KBM-7 (cell line): Measurements from ENCODE around the gene TOMM20.

Experiments used
- DNase-seq: peaks from one replicate; pipeline ENCODE4 v3.0.0-alpha.2; 2015
- in situ Hi-C: fragments of 300-500 bp; cut with MboI; formaldehyde crosslinking; loops from 2 replicates; pipeline ENCODE4 v1.14.3; 2020; ENCODE audit warnings: low sequenced_read_pairs, low pct_unique_long_range_greater_than_20kb, mixed read lengths

TOMM20 gene

GRCh38 chr1:235139315-235139714 is 10.7 kb upstream of the TOMM20 start:
- in situ Hi-C loops = no loop called here
- DNase-seq = no peak

GRCh38 chr1:235138821-235139220 is 10.2 kb upstream of the TOMM20 start:
- DNase-seq = no peak
- in situ Hi-C loops = no loop called here

GRCh38 chr1:235136111-235136510 is 7.5 kb upstream of the TOMM20 start:
- in situ Hi-C loops = no loop called here
- no peak for DNase-seq

GRCh38 chr1:235134171-235134570 is 5.5 kb upstream of the TOMM20 start:
- in situ Hi-C loops = no loop called here

GRCh38 chr1:235133086-235133485 is 4.4 kb upstream of the TOMM20 start:
- in situ Hi-C loops = no loop called here
- DNase-seq = no peak

More at GRCh38 chr1:235134171-235134570, 5.5 kb upstream of the TOMM20 start:
- no peak for DNase-seq

GRCh38 chr1:235131961-235132360 is 3.3 kb upstream of the TOMM20 start:
- DNase-seq = no peak

GRCh38 chr1:235130766-235131270 is 2.2 kb upstream of the TOMM20 start:
- no peak for DNase-seq
- in situ Hi-C loops = no loop called here

More at GRCh38 chr1:235131961-235132360, 3.3 kb upstream of the TOMM20 start:
- in situ Hi-C loops = no loop called here

GRCh38 chr1:235129774-235130570 is 1.3 kb upstream of the TOMM20 start:
- DNase-seq = no peak
- in situ Hi-C loops = no loop called here

- in situ Hi-C loops = no loop called here
- no peak for DNase-seq
Observed at GRCh38 chr1:235127732-235128455, 743 bp downstream of the TOMM20 start.

GRCh38 chr1:235127203-235127602 is 1.4 kb downstream of the TOMM20 start:
- no peak for DNase-seq
- in situ Hi-C loops = no loop called here

GRCh38 chr1:235124665-235125064 is 4.0 kb downstream of the TOMM20 start:
- no peak for DNase-seq
- in situ Hi-C loops = no loop called here

GRCh38 chr1:235124111-235124510 is 4.5 kb downstream of the TOMM20 start:
- in situ Hi-C loops = no loop called here
- DNase-seq = no peak

- in situ Hi-C loops = no loop called here
- DNase-seq = no peak
Observed at GRCh38 chr1:235122348-235122747, 6.3 kb downstream of the TOMM20 start.

- DNase-seq = no peak
- in situ Hi-C loops = no loop called here
Observed at GRCh38 chr1:235113183-235113917, 15.3 kb downstream of the TOMM20 start.

- in situ Hi-C loops = no loop called here
Observed at GRCh38 chr1:235112297-235113182, 16.1 kb downstream of the TOMM20 start.

GRCh38 chr1:235111107-235111506 is 17.5 kb downstream of the TOMM20 start:
- DNase-seq = no peak
- in situ Hi-C loops = no loop called here

More at GRCh38 chr1:235112297-235113182, 16.1 kb downstream of the TOMM20 start:
- no peak for DNase-seq

GRCh38 chr1:235108876-235109275 is 19.8 kb downstream of the TOMM20 start:
- DNase-seq = no peak

GRCh38 chr1:235108185-235108593 is 20.4 kb downstream of the TOMM20 start:
- in situ Hi-C loops = no loop called here
- DNase-seq = no peak

More at GRCh38 chr1:235108876-235109275, 19.8 kb downstream of the TOMM20 start:
- in situ Hi-C loops = no loop called here
